Stimulated activated CD4-positive, alpha-beta T cell treated with anti-CD3 and anti-CD28 coated beads, Interleukin-12 subunit alpha, Interleukin-12 subunit beta, amount 100 ng/mL, for 48 hours (primary cell): Measurements from ENCODE around the gene HDAC9.

Experiments used
- DNase-seq, 3 donors: peaks; one replicate each; pipeline ENCODE4 v3.0.0-alpha.2; 2020; ENCODE audit warnings: low read depth in 2 of 3, low spot score in 1 of 3

The HDAC9 gene

GRCh38 chr7:18828994-18829857, 333.7 kb downstream of the HDAC9 start:
- DNase-seq, result no peak

DNA sequence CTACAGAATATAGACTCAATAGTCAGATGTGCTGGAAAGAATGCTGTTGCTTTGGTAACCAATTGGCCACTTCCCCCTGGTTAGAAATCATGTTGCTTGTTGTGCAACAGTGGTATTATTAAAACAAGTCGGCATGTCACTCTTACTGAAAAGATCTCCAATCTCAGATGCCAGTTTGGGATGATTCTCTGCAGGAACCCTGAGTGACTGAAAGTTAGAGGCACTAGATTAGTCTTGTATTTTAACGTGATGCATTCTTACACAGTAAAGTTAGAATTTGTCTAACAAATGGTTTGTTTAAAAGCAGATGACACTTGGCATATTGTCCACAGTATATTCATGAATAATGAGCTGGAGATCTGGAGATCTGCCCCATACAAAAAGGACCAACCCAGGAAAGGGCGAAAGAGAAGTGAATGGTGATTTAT, 334.3 kb downstream of the HDAC9 start:
- no peak for DNase-seq

GRCh38 chr7:18831419-18831818, 335.9 kb downstream of the HDAC9 start:
- DNase-seq, result no peak

DNA sequence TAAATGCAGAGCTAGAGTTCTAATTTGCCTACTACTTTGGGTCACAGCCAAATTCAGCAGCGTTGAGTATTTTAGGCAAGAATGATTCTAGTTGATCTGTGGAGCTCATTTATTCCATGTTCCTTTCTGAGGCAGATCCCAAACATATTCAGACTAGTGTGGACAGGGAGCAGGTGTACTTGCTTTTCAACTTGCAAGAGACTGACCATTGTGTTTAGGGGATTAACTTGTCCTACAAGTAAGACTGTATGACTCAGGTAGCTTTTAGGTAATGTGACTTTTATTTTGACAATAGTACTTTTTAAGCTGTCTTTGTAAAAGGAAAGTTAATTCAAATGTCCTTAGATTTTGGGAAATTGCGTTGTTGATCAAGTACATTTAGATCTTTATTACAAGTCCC, 336.4 kb downstream of the HDAC9 start:
- no peak for DNase-seq

GRCh38 chr7:18834577-18834976, 339.0 kb downstream of the HDAC9 start:
- DNase-seq, result no peak

- no peak for DNase-seq
Measured at GRCh38 chr7:18835001-18835690, 339.6 kb downstream of the HDAC9 start.

GRCh38 chr7:18843979-18844378, 348.4 kb downstream of the HDAC9 start:
- no peak for DNase-seq

- no peak for DNase-seq
Measured at GRCh38 chr7:18844735-18845134, 349.2 kb downstream of the HDAC9 start.

GRCh38 chr7:18845700-18846099, 350.2 kb downstream of the HDAC9 start:
- no peak for DNase-seq

DNA sequence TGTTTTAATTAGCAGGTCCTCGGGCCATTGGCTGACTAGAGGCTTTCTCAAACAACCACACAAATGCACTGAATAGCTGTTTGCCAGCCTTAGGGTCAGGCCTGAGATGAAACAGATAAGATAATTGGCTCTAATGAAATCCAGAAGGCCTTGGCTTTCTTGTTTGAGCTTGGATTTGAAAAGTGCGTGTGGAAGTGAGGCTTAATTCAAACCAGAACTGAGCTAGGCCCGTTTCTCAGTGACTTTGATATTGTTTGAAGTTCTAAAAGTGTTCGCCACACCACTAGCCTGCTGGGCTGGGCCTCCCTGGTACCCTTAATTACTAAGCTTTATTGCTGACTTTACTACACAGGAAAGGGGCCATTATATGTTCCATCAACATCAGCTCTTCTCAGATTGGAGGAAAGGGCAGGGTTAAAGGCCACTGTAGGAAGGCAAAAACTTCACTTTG, 351.2 kb downstream of the HDAC9 start:
- no peak for DNase-seq

GRCh38 chr7:18849130-18849529, 353.6 kb downstream of the HDAC9 start:
- DNase-seq, result no peak

- DNase-seq, result no peak
Measured at GRCh38 chr7:18855796-18856195, 360.2 kb downstream of the HDAC9 start.

DNA sequence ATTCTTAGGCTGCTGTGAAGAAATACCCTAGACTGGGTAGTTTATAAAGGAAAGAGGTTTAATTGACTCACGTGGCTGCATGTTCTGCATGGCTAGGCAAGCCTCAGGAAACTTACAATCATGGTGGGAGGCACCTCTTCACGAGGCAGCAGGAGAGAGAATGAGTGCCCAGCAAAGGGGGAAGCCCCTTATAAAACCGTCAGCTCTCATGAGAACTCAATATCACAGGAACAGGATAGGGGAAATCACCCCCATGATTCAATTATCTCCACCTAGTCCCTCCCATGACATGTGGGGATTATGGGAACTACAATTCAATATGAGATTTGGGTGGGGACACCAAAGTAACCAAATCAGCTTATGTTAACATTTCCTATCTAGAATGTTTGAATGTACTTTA, 362.7 kb downstream of the HDAC9 start:
- no peak for DNase-seq

DNA sequence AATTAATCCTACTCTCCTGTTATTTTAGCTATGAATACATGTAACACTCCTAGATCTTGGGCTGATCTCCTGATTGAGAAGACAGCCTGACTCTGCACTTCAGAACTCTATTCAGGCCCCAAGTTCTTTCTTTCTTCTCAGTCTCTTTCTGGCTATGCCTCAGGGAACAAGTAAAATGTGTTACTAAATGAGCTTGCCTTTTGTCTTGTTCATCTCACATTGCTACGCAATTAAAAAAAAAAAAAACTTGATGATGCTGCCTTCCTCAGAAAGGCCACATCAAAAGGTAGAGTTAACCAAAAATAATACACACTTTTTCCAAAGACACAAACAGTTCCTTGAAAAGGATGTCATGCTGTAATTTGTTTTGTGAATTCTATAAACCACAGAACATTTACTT, 363.8 kb downstream of the HDAC9 start:
- no peak for DNase-seq

DNA sequence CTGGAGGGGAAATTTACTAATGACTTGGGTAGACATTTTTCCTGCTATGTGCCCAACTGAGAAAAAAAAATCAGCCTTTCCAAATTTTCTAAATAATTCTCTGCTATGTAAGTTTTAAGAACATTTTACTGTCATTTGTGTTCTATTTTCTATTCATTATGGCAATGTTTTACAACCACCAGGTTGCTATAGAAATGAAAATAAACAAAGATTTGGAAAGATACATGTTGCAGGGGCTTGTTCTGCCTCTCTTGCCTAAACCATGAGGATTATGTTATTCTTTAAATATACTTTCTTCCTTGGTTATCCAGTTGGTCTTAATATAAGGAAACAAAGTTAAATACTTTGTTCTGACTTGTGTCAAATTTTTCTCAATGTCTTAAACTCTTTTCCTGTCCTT, 364.7 kb downstream of the HDAC9 start:
- DNase-seq, result no peak

GRCh38 chr7:18861514-18862118, 366.1 kb downstream of the HDAC9 start:
- DNase-seq, result no peak

DNA sequence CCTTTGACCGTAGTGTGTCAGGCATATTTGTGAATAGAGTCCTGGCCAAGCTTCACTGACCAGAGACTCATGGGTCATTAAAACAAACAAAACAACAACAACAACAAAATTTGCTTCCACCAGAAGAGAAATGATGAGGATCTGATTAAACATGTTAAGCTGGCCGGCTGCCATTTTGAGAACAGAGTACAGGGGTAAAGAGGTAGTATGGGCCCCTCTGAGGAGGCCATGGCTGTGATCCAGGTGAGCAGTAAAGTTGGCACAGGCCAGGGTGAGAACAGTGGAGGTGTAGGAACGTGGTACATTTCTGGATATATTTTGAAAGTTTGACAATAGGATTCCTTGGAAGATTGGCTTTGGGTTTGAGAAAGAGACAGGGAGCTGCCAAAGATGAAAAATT, 369.4 kb downstream of the HDAC9 start:
- DNase-seq, result no peak

DNA sequence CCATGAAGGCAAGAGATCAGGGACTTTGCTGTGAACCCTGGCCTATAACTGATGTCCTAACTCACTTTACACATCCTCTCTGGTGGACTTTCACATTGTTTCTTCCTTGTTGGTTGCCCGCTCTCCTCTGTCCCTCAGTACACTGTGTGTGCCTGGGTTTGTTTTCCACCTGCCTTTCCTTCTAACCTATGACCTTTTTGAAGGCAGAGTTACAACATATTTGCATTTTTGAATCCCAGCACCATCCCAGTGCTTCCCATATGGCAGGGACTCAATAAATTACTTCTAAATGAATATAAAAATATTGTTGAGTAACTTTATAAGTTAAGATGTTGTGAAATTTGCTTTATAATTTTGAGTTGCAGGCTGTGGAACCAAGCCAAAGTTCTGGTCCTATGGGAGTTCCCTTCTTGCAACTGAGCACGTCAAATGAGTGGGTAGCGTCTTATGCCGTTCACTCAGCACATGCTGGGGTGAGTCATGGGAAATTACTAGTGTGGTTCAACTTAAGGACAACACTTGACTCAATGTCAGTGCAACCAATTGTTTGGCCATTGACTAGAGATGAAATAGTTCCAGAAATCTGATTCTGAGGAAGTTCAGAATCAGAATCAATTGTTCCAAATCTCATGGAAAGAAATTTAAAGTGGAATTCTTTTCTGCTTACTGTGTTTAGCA, 370.9 kb downstream of the HDAC9 start:
- DNase-seq, result no peak

GRCh38 chr7:18872344-18872743, 376.8 kb downstream of the HDAC9 start:
- no peak for DNase-seq

DNA sequence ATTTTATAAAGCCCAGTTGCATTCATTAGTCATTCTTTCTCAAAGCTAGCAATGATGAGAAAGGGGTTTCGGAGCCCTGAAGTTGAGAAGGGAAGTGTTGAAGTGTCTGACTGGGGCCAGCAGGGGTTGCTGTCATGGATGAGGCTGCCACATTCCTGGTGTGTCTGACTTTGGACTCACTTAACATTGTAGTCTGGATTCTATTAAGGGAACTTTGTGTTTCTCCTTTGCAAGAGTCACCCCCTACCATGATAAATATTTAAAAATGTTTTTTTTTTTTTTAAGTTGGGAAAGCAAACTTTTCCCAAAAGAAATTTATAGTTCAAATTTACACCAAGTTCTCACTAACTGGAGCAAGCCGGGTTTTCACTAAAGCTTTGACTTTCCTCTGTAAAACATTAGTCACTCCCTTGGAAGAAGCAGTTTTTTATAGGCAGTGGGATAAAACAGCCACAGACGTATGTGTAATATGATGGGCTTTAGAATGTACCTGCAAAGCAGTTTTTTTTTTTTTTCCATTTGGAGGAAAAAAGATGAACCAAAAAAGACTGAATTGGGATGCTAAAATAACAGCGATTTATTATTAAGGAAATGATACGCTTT, 378.3 kb downstream of the HDAC9 start:
- DNase-seq, result no peak

DNA sequence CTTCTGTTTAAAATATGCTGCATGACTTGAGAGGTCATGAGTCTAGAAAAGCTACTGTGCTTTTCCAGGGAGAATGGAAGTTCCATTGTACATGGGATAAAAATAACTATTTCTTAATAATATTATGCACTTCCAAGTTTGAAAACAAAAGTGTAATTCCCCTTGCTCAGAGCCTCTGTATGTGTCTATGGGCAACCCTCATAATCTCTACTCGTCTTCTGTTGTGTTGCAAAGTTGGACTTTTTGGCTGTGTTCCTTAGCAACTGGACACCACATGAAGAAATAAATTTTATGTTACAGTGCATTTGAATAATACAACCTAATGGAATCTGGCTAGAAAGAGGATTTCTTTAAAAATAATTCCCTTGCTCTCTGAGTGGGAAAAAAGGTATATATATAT, 379.3 kb downstream of the HDAC9 start:
- no peak for DNase-seq
